H1 (cell line): ENCODE results near the gene SLC38A8. TPM values are rescaled to one million over a fixed set of nuclear protein-coding genes. Genes with fewer than 3 reads are reported as not detected.

Source experiments
- CTCF ChIA-PET: fragments of 300-600 bp; sonication (Branson Sonifier 250); formaldehyde crosslinking; loops from one replicate; lab custom pipeline; 2021; ENCODE audit not compliant: partially characterized antibody; lab: Charles Lee
- POLR2A ChIA-PET: fragments of 300-600 bp; sonication (Branson Sonifier 250); formaldehyde crosslinking; loops from one replicate; lab custom pipeline; 2021; ENCODE audit warnings: inconsistent platforms; ENCODE audit not compliant: partially characterized antibody; lab: Charles Lee
- DNase-seq, 2 experiments: peaks; one replicate each; pipeline versions ENCODE4 v3.0.0 to v3.0.0-alpha.2; 2010 to 2022; ENCODE audit warnings: low spot score in 2 of 2, low read depth in 1 of 2, mixed read lengths in 1 of 2
- FAIRE-seq: peaks from 2 replicates; lab custom pipeline; 2011; peaks lifted over from hg19 to GRCh38; lab: Jason Lieb, UNC
- H2AFZ ChIP-seq: 2 replicates; pipeline ENCODE4 v1.8.1; 2012; ENCODE audit warnings: low read length, inconsistent platforms
- H2AK5ac ChIP-seq: 2 replicates; pipeline ENCODE4 v1.6.1; 2013; ENCODE audit warnings: low read depth, low read length
- H2BK120ac ChIP-seq: replicated peaks from 2 replicates; pipeline ENCODE3; 2013; ENCODE audit warnings: low read depth, low read length, inconsistent platforms
- H2BK12ac ChIP-seq: 2 replicates; pipeline ENCODE4 v1.6.1; 2013; ENCODE audit warnings: low read depth, low read length
- H2BK15ac ChIP-seq: 2 replicates; pipeline ENCODE4 v1.6.1; 2013; ENCODE audit warnings: low read length
- H2BK20ac ChIP-seq: 2 replicates; pipeline ENCODE4 v1.6.1; 2013; ENCODE audit warnings: low read length
- H2BK5ac ChIP-seq: 2 replicates; pipeline ENCODE4 v1.6.1; 2013; ENCODE audit warnings: low read depth, low read length
- H3K14ac ChIP-seq: 2 replicates; pipeline ENCODE4 v1.6.1; 2013; ENCODE audit warnings: inconsistent platforms; ENCODE audit not compliant: insufficient read length
- H3K18ac ChIP-seq: 2 replicates; pipeline ENCODE4 v1.6.1; 2013; ENCODE audit warnings: low read length; ENCODE audit errors: extremely low read depth
- H3K23ac ChIP-seq: 2 replicates; pipeline ENCODE4 v1.6.1; 2013; ENCODE audit warnings: inconsistent platforms; ENCODE audit not compliant: insufficient read length
- H3K23me2 ChIP-seq: 2 replicates; pipeline ENCODE4 v1.6.1; 2013; ENCODE audit warnings: low read depth, low read length
- H3K27ac ChIP-seq: 2 replicates; pipeline ENCODE4 v1.6.1; 2011; ENCODE audit warnings: low read depth, low read length, inconsistent platforms
- H3K27me3 ChIP-seq, 4 experiments: replicated peaks in 1 of 4; 1 replicate in 1 of 4; 2 replicates in 3 of 4; pipeline versions ENCODE4 v1.6.1 to v1.8.1; 2011 to 2013; ENCODE audit warnings: low read length in 3 of 4, mild to moderate bottlenecking in 3 of 4, inconsistent platforms in 2 of 4, mixed read lengths in 2 of 4, moderate library complexity in 1 of 4; ENCODE audit not compliant: control insufficient read depth in 3 of 4, insufficient read depth in 3 of 4; ENCODE audit errors: extremely low read depth in 1 of 4
- H3K36me3 ChIP-seq, 4 experiments: 2 replicates each; pipeline versions ENCODE4 v1.6.1 to v1.8.1; 2011 to 2013; ENCODE audit warnings: mild to moderate bottlenecking in 4 of 4, low read length in 3 of 4, moderate library complexity in 2 of 4, control low read depth in 1 of 4, inconsistent platforms in 1 of 4; ENCODE audit not compliant: insufficient read depth in 4 of 4, control insufficient read depth in 2 of 4
- H3K4ac ChIP-seq: replicated peaks from 2 replicates; pipeline ENCODE3; 2013; ENCODE audit warnings: low read length, low read depth, mixed read lengths, inconsistent platforms; ENCODE audit not compliant: insufficient read length
- H3K4me1 ChIP-seq, 4 experiments: replicated peaks in 1 of 4; 1 replicate in 1 of 4; 2 replicates in 3 of 4; pipeline versions ENCODE4 v1.6.1 to v1.8.1; 2011 to 2013; ENCODE audit warnings: low read length in 3 of 4, inconsistent platforms in 2 of 4, mixed read lengths in 1 of 4; ENCODE audit not compliant: insufficient read depth in 4 of 4, control insufficient read depth in 3 of 4
- H3K4me2 ChIP-seq, 2 experiments: 2 replicates each; pipeline versions ENCODE4 v1.6.1 to v1.8.1; 2011 to 2013; ENCODE audit warnings: low read depth in 2 of 2, low read length in 2 of 2, control low read depth in 1 of 2, inconsistent platforms in 1 of 2, mild to moderate bottlenecking in 1 of 2; ENCODE audit not compliant: insufficient read depth in 1 of 2
- H3K4me3 ChIP-seq, 4 experiments: fragments of 200-600, 300-600 bp in 1 of 4; sonication (generic), shearing (Covaris generic), sonication (Bioruptor Twin) in 1 of 4; 2 replicates each; pipeline versions ENCODE4 v1.5.1 to v1.8.1; 2011 to 2016; ENCODE audit warnings: low read length in 4 of 4, low read depth in 3 of 4, control low read depth in 2 of 4, inconsistent platforms in 2 of 4, mild to moderate bottlenecking in 2 of 4, mixed read lengths in 1 of 4, moderate library complexity in 1 of 4; ENCODE audit not compliant: insufficient read depth in 2 of 4; ENCODE audit errors: extremely low read depth in 1 of 4
- H3K56ac ChIP-seq: replicated peaks from 2 replicates; pipeline ENCODE3; 2013; ENCODE audit warnings: low read depth, mild to moderate bottlenecking, mixed read lengths, low read length, inconsistent platforms; ENCODE audit not compliant: insufficient read length
- H3K79me1 ChIP-seq: 2 replicates; pipeline ENCODE4 v1.6.1; 2013; ENCODE audit warnings: low read depth, low read length, control low read depth
- H3K79me2 ChIP-seq, 2 experiments: 2 replicates each; pipeline versions ENCODE4 v1.6.1 to v1.8.1; 2012 to 2013; ENCODE audit warnings: low read length in 2 of 2, mild to moderate bottlenecking in 2 of 2, inconsistent platforms in 1 of 2; ENCODE audit not compliant: insufficient read depth in 2 of 2, control insufficient read depth in 1 of 2
- H3K9ac ChIP-seq, 4 experiments: replicated peaks in 1 of 4; 1 replicate in 1 of 4; 2 replicates in 3 of 4; pipeline versions ENCODE4 v1.6.1 to v1.8.1; 2011 to 2013; ENCODE audit warnings: low read depth in 3 of 4, low read length in 3 of 4, control low read depth in 2 of 4, mild to moderate bottlenecking in 2 of 4, moderate library complexity in 2 of 4, inconsistent platforms in 1 of 4; ENCODE audit errors: extremely low read depth in 1 of 4
- H3K9me3 ChIP-seq, 2 experiments: 2 replicates each; pipeline versions ENCODE4 v1.6.1 to v1.8.1; 2012 to 2013; ENCODE audit warnings: mild to moderate bottlenecking in 2 of 2, moderate library complexity in 2 of 2, control low read depth in 1 of 2, inconsistent platforms in 1 of 2, low read depth in 1 of 2, low read length in 1 of 2, mixed read lengths in 1 of 2; ENCODE audit not compliant: insufficient read depth in 2 of 2
- H4K20me1 ChIP-seq, 2 experiments: replicated peaks in 1 of 2; 2 replicates each; pipeline versions ENCODE3 to v1.8.1; 2011 to 2013; ENCODE audit warnings: inconsistent platforms in 2 of 2, low read length in 2 of 2, mild to moderate bottlenecking in 1 of 2; ENCODE audit not compliant: insufficient read depth in 2 of 2, control insufficient read depth in 1 of 2
- H4K5ac ChIP-seq: 2 replicates; pipeline ENCODE4 v1.6.1; 2013; ENCODE audit warnings: low read length, low read depth, mixed read lengths, inconsistent platforms; ENCODE audit not compliant: insufficient read length
- H4K8ac ChIP-seq: 2 replicates; pipeline ENCODE4 v1.8.0; 2013; ENCODE audit warnings: mild to moderate bottlenecking, moderate library complexity, low read length, inconsistent platforms; ENCODE audit not compliant: insufficient read depth; ENCODE audit errors: extremely low read depth
- H4K91ac ChIP-seq: replicated peaks from 2 replicates; pipeline ENCODE3; 2013; ENCODE audit warnings: low read length, mixed read lengths, inconsistent platforms; ENCODE audit not compliant: insufficient read length
- BRCA1 ChIP-seq: IDR thresholded peaks from 2 replicates; pipeline ENCODE4 v1.6.1; 2012; ENCODE audit warnings: low read depth, low read length, improper control_type of control experiment
- CTBP2 ChIP-seq: IDR thresholded peaks from 2 replicates; pipeline ENCODE4 v1.7.0; 2011; ENCODE audit warnings: borderline replicate concordance, mild to moderate bottlenecking, moderate library complexity, mixed read lengths, low read length; ENCODE audit not compliant: insufficient read depth, insufficient read length
- E2F6 ChIP-seq: IDR thresholded peaks from 2 replicates; pipeline ENCODE4 v1.6.1; 2012; ENCODE audit warnings: inconsistent platforms
- EP300 ChIP-seq, 2 experiments: IDR thresholded peaks; 1 replicate in 1 of 2; 2 replicates in 1 of 2; pipeline ENCODE4 v1.6.1; 2011 to 2012; ENCODE audit warnings: low read depth in 2 of 2, low read length in 2 of 2, mild to moderate bottlenecking in 2 of 2, borderline replicate concordance in 1 of 2, inconsistent platforms in 1 of 2, moderate library complexity in 1 of 2
- JUND ChIP-seq: IDR thresholded peaks from 2 replicates; pipeline ENCODE4 v1.6.1; 2011; ENCODE audit warnings: mild to moderate bottlenecking, improper control_type of control experiment, low read length
- NANOG ChIP-seq: IDR thresholded peaks from 2 replicates; pipeline ENCODE4 v1.6.1; 2011; ENCODE audit warnings: low read length, low read depth, mild to moderate bottlenecking, inconsistent platforms; ENCODE audit not compliant: insufficient read depth, poor library complexity, severe bottlenecking
- RFX5 ChIP-seq: IDR thresholded peaks from 2 replicates; pipeline ENCODE4 v1.6.1; 2011; ENCODE audit warnings: low read depth, low read length, improper control_type of control experiment, borderline replicate concordance
- SIN3A ChIP-seq, 2 experiments: IDR thresholded peaks in 1 of 2; conservative IDR thresholded peaks in 1 of 2; 2 replicates each; pipeline ENCODE4 v1.6.1; 2011 to 2012; ENCODE audit warnings: low read length in 2 of 2, improper control_type of control experiment in 1 of 2, low read depth in 1 of 2, mild to moderate bottlenecking in 1 of 2
- SIX5 ChIP-seq: IDR thresholded peaks from 2 replicates; pipeline ENCODE4 v1.6.1; 2011; ENCODE audit warnings: mild to moderate bottlenecking, low read depth, low read length
- SP2 ChIP-seq: IDR thresholded peaks from 2 replicates; pipeline ENCODE4 v1.6.1; 2012; ENCODE audit warnings: mild to moderate bottlenecking, low read length, inconsistent platforms
- TAF7 ChIP-seq: optimal IDR thresholded peaks from 2 replicates; pipeline ENCODE3; 2011; ENCODE audit warnings: low read depth, mild to moderate bottlenecking, inconsistent platforms, low read length, moderate library complexity, borderline replicate concordance
- TBP ChIP-seq: IDR thresholded peaks from 2 replicates; pipeline ENCODE4 v1.6.1; 2011; ENCODE audit warnings: low read depth, low read length, improper control_type of control experiment
- YY1 ChIP-seq: IDR thresholded peaks from 2 replicates; pipeline ENCODE4 v1.6.1; 2011; ENCODE audit warnings: low read depth, mild to moderate bottlenecking, low read length
- WGBS, 2 experiments: shearing (Covaris generic) in 1 of 2; methylation state at CpG; one replicate each; pipeline versions ENCODE4 v1.1.6 to v1.1.7; 2013 to 2015; ENCODE audit warnings: low lambda C conversion rate in 2 of 2, mixed read lengths in 2 of 2, inconsistent platforms in 1 of 2, low coverage in 1 of 2, missing lambda C conversion rate in 1 of 2; ENCODE audit not compliant: insufficient replicate concordance in 2 of 2, insufficient coverage in 1 of 2, insufficient read length in 1 of 2; ENCODE audit errors: extremely low coverage in 1 of 2, missing lambda C conversion rate in 1 of 2; 5-methylcytosine and 5-hydroxymethylcytosine counted together
- polyA plus RNA-seq, 7 experiments: library from polyadenylated mRNA; depleted of rRNA in 3 of 7; stranded (reverse) in 5 of 7; unstranded in 2 of 7; fragments of >200 nt in 5 of 7; fragments of 200-250 nt in 2 of 7; gene quantifications; 1 replicate in 5 of 7; 2 replicates in 1 of 7; 4 replicates in 1 of 7; pipeline versions ENCODE4 v1.2.1 to v1.2.3, GENCODE V29; 2011 to 2013; ENCODE audit warnings: missing spikeins in 2 of 7, mixed read lengths in 2 of 7
- total RNA-seq: library from RNA; stranded (reverse); fragmentation: NEBNext Ultra II Directional; extraction: Animal tissue kit (Norgen Biotek cat#: 25700); gene quantifications from 2 replicates; pipeline ENCODE4 v1.2.1, GENCODE V29; 2021

SLC38A8 gene
- total and polyA plus RNA-seq, 2 of the 8 experiments (the other 6 are each of a cell fraction or from before 2014, with no cell fraction given) = 0.08 TPM; not detected in 1

- Histone ChIP-seq H3K14ac (no peak overlapping the region), H3K9ac (no peak overlapping the region), H2AFZ (no peak overlapping the region), H3K4me2 (no peak overlapping the region), H3K27me3 (no peaks in the 10 kb centered on the region), H2BK20ac (no peak overlapping the region), H3K79me2 (no peaks in the 10 kb centered on the region), H3K4me1 (no peaks in the 10 kb centered on the region), H3K18ac (no peak overlapping the region), H4K20me1 (peaks cover 1 to 6% of the 10 kb centered on the region in 2 experiments), H2BK12ac (no peak overlapping the region), H3K4ac (no peak overlapping the region), H3K27ac (no peak overlapping the region), H2AK5ac (no peak overlapping the region), H3K56ac (no peak overlapping the region), H4K8ac (no peak overlapping the region), H4K5ac (no peak overlapping the region), H2BK120ac (no peak overlapping the region), H2BK5ac (no peak overlapping the region), H3K36me3 (peaks cover 8 to 46% (median 24%) of the 10 kb centered on the region in 4 experiments), H3K23me2 (no peaks in the 10 kb centered on the region; the same call in 1 of the 2 replicates), H3K23ac (no peak overlapping the region), H3K9me3 (no peaks in the 10 kb centered on the region), H2BK15ac (no peak overlapping the region), H4K91ac (no peak overlapping the region), H3K4me3 (no peak overlapping the region), H3K79me1 (peaks cover 2% of the 10 kb centered on the region; the same call in 1 of the 2 replicates)
- no peak for FAIRE-seq
- DNase-seq = no peak
- ChIA-PET POLR2A (interaction anchor here (1.5 kb wide), 1 partner anchor 14 kb away, joined by 6 read pairs; the partner anchor contains the start of gene SLC38A8), CTCF (interaction anchor here (0.8 to 21.4 kb wide), 7 partner anchors 11 to 119 kb away, joined by 3 to 366 read pairs (median 5); partner anchors contain the start of genes OSGIN1 and SLC38A8)
- 91% methylated on average over 7 of the region's 7 CpGs; no CpG with 5 or more reads in 1 of the 2 experiments for WGBS, 2 experiments
- TF ChIP-seq NANOG (no peak), SIX5 (no peak), SP2 (no peak), EP300 (IDR thresholded peaks at IDR 0.05; ENCODE audit: borderline replicate concordance in 1 of 2, low read depth in 2 of 2, low read length in 2 of 2) (no peak), RFX5 (no peak), TAF7 (no peak), TBP (no peak), CTBP2 (no peak), SIN3A (conservative IDR thresholded peaks at IDR 0.05 in 1 of 2, IDR thresholded peaks at IDR 0.05 in 1 of 2; ENCODE audit: low read depth in 1 of 2, low read length in 2 of 2) (no peak), BRCA1 (no peak), JUND (no peak), E2F6 (no peak), YY1 (no peak)
These were observed 14.3 kb upstream of the SLC38A8 start for GRCh38 chr16:84056933-84057332.
